ENCODE measurements around the gene PRKCD.

PRKCD gene

DNA sequence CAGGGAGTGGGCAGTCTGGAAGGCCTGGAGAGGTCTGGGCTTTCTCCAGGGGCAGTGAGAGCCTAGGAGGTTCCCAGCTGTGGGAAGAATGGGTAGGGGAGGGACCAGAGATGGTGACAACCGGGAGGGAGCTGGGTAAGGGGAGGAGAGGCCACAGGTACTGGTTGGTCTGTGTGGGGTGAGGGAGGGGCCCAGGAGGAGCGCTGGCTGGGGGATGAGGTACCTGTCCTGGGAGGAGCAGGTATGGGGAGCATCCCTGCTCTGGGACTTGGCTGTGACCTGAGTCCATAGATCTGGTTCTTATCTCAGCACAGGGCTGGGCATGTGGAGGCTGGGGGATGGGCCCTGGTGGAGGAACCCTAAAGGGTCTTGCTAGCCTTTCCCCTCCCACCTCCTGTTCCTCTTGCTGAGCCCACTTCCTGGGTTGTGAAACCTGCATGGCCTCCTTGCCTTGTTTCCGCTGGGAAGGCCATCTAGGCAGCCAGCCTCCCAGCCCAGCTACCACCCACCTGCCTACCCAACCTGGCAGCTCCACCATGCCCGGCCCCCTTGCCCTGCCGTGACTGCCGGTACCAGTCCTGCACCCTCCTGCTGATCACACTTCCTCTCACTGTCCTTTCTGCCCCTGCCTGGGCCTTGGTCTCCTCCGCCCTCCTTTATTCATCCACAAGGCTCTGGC, 11.0 kb downstream of the PRKCD start:
- DNase-seq: no peak

DNA sequence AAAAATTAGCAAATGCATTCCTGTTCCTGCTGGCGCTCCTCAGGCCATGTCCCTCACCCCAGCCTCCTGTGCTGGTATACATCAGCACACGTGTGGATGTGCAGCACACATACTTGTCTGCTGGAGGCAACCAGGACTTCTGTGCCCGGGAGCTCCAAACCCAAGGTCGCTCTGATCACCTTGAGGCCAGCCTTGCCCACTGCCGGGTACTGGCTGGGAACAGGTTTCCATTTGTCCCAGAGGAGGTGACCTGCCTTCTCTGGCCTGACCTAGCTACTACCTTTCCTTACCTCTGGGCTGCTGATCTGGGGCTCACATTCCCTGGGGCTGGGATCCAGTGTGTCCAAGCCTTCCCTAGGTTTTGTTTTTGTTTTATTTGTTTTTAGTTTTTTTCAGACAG, 12.1 kb downstream of the PRKCD start:
- DNase-seq: no peak

DNA sequence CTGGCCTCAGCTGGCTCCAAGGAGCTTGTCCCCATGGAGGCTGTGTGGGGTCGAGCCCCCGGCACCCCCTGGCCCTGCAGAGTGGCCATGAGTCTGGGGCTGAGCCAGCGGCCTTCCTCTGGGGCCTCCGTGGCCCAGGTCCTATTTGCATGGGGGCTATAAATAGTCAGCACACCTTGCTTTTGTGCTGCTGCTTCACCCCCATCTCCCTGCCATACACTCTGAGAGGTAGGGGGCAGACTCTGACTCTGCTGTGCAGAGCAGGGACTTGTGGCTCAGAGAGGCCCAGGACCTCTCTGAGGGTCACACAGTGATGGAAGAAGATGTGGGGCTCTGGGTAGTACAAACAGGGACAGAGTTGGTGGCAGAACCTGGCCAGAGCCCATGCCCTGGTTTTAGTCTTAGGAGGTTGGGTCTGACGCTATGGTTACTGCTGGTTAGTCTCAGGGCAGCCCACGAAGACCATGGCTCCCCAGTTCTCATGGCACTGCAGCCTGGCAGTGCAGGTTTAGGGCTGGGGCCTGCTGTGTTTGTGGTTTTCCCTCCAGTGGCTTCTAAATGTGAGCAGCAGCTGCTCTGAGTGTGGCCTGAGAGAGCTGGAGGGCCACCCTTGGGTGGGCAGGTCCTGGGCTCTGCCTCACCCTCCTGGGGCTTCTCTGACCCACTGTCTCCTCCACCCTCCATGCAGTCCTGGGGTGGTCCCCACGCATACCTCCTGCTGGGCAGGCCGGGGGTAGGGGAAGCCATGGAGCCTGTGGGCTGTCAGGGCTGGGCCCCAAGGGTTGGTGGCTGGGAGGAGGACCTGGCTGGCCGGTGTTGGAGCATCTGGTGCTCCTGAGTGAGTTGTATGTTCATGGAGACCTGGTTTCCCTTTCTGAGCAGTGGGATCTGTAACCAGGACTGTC, 13.6 kb downstream of the PRKCD start:
- no peak for DNase-seq

DNA sequence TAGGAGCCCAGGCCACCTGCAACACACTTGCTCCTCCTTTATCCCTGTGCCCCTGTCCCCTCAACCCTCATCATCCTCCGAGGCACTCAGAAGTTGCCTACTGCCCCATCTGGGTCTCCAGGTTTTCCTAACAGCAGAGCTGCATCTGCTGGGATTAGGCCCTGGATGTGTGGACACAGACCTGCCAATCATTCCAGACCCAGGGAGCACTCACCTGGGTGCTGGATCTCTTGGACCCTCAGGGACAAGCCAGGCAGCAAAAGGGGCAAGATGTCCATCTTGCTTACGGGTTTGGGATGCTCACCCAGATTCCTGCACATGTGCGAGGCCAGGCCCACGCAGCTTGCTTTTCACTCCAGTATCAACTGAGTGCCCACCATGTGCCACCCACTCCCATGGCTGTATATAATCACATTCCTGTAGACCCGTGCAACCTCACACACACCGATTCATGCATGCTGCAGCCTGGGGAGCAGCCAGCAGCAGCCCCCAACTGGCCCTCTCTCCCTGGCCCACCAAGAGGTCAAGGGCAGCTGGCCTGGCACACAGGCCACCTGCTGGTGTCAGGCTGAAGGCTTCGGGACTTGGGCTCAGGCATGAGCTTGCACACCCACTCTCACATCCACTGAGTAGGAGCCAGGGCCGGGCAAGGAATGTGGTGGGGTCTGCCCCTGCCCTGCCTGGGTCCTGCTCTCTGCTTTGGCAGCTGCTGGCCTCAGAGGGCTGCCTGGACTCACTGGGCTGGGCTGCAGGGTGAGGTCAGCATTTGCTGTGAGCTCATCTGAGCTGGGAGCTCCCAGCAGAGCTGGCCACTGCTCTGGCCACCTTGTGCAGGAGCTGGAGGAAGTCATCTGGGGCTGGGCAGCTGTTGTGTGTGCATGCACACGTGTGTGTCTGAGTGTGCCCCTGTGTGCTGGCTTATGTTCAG, 14.9 kb downstream of the PRKCD start:
- DNase-seq: no peak

DNA sequence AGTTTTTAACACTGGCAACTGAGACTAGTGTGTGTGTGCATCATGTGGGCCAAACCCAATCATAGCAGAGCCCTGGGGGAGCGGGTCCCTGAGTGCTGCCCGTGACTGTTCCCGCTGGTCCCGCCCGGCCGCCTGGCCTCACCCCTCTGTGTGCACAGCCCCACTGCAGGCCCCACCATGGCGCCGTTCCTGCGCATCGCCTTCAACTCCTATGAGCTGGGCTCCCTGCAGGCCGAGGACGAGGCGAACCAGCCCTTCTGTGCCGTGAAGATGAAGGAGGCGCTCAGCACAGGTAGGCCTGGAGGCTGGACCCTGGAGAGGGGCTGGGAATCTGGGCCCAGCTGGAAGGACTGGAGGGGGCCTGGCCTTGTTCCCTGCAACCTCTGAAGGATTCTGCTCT, 17.2 kb downstream of the PRKCD start:
- no peak for DNase-seq

DNA sequence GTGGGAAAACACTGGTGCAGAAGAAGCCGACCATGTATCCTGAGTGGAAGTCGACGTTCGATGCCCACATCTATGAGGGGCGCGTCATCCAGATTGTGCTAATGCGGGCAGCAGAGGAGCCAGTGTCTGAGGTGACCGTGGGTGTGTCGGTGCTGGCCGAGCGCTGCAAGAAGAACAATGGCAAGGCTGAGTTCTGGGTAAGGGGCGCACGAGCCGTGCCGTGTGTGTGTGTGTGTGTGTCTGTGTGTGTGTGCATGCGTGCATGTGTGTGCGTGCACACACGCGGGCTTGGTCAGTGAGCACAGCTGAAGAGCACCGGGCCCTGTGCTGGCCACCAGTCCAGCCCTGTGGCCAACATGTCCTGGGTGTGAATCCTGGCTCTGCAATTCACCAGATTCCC, 18.6 kb downstream of the PRKCD start:
- DNase-seq: no peak

DNA sequence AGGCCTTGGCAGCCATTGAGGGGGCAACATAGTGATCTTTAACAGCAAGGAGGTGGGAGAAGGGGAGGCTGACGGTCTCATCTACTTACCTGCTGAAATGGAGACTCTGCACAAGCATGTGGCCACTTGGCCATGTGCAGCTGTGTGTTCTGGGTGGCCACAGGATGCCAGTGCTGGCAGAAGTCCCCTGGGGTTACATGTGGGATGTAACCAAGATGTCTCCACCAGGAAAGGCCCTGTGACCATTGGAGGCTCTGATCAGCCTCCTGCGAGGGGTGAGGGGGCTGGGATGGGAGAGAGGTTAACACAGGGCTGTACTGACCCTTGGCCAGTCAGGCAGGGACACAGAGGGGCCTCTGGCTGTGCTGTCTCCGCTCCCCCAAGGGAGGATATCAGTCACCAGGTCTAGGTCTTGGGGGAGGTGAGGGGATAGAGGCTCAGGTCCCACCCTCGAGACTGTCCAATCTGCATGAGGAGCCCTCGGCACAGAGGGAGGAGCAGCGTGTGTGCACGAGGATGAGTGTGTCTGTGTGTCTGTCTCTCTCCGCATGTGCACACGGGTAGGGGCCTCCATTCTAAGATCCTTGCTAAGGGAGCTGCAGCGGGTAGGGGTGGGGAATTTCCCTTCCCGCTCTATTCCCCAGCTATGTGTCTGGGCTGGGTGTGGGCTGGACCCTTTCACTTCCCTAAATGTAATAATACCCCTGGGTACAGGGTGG, 19.5 kb downstream of the PRKCD start:
- DNase-seq: no peak

DNA sequence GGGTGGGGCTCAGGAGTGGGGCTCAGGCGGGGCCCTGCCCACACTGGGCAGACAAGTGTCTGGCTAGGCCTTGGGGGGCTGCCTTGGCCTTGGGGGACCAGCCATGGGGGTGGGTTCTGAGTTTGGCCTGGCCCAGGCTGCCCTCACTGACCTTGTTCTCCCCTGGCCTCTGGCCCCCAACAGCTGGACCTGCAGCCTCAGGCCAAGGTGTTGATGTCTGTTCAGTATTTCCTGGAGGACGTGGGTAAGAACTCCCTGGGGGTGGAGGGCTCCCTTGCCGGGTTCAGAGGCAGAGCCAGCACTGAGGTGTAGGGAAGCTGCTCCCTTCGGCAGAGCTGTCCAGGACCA, 20.0 kb downstream of the PRKCD start:
- no peak for DNase-seq

DNA sequence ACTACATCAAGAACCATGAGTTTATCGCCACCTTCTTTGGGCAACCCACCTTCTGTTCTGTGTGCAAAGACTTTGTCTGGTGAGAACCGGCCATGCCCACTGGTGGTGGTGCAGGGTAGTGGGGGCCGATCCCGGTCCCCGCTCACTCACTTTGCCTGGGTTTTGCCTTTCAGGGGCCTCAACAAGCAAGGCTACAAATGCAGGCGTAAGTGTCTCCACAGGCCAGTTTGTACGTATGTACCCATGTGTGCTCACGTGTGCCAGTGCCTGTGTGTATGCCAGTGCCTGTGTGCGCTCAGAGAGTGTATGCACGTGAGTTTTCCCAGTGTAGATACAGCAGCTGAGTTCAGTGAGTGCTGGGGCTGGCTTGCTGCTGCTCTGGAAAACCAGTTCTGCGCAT, 20.5 kb downstream of the PRKCD start:
- no peak for DNase-seq

DNA sequence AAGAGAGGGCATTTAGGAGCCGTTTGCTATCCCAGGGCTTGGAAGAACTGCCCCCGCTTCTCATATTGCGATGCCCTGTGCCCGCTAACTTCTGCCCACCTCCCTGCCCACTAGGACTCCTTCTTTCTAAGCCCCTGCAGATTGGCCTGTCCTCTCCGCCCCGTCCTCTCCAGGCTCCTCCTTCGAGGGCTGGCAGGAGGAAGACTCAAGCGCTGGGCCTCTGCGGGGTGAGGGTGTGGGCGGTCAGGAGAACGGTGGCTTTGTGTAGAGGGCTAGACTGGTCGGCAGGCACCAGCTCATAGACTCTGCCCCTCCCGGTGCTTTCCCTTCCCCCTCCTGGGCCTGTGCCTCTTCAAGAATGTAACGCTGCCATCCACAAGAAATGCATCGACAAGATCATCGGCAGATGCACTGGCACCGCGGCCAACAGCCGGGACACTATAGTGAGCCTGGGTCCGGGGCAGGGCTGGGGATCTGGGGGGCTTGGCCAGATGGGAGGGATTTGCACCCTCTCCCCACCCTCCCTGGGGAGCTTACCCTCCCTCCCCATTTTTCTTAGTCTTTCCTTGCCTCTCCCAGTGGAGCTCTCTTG, 21.9 kb downstream of the PRKCD start:
- DNase-seq: no peak

DNA sequence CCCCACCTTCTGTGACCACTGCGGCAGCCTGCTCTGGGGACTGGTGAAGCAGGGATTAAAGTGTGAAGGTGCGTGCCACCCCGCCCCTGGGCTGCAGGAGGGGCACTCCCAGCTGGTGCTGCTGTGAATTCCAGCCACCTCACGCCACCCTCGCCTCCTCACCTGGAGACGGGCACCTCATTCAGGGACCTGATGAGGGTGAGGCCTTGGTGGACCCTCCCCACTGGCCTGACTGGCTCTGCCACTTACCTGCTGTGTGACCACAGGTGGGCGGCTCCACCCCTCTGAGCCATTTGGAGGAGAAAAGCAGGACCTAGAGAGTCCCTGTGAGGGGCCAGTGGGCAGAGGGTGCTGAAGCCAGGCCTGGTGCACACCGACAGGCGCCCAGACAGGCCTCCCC, 22.5 kb downstream of the PRKCD start:
- no peak for DNase-seq

DNA sequence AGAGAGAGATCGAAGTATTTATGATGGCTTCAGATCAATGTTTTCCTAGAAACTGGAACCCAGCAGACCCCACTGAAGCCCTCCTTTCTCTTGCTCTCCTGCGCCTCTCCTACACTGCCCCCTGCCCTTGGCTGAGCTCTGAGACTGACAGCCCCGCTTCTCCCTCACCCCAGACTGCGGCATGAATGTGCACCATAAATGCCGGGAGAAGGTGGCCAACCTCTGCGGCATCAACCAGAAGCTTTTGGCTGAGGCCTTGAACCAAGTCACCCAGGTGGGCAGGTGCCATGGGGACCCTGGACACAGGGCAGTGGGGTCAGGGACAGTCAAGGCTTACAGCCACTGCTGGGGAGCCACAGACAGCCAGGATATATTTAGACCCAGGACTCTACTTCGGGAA, 23.7 kb downstream of the PRKCD start:
- DNase-seq: no peak

DNA sequence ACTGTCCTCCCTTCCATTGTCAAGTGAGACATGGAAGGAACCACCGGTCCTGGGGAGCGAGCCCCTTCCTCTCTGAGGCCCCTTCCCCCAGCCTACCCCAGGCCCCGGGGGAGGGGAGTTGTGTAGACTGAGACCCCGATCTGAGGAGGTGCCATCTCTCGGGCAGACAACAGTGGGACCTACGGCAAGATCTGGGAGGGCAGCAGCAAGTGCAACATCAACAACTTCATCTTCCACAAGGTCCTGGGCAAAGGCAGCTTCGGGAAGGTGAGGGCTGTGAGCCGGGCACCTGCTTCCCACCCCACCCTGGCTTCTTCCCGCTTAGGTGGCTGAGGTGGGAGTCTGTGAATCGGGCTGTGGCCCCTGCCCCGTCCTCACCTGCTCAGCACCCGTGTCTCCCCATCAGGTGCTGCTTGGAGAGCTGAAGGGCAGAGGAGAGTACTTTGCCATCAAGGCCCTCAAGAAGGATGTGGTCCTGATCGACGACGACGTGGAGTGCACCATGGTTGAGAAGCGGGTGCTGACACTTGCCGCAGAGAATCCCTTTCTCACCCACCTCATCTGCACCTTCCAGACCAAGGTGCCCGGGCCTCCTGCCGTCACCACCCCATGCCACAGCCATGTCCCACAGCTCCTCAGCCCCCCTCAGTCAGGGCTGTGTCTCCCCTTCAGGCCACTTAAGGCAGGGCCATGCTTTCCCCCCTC, 24.9 kb downstream of the PRKCD start:
- no peak for DNase-seq

DNA sequence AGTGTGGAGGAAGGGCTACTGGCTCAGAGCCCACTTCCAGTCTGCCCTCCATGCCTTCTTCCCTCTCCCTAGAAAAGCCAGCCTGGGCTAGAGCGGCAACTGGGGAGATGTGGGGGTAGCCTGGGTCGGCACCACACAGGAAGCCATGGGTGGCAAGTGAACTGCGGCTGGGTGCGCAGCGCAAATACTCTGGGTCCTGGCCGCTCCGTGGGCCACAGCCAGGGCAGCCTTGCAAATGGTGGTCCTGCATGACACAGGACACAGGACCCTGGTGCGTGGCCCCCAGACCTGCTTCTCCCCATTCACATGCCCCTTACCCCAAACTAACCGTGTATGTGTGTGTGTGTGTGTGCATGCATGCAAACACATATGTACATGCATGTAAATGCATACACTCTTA, 25.7 kb downstream of the PRKCD start:
- DNase-seq: no peak

DNA sequence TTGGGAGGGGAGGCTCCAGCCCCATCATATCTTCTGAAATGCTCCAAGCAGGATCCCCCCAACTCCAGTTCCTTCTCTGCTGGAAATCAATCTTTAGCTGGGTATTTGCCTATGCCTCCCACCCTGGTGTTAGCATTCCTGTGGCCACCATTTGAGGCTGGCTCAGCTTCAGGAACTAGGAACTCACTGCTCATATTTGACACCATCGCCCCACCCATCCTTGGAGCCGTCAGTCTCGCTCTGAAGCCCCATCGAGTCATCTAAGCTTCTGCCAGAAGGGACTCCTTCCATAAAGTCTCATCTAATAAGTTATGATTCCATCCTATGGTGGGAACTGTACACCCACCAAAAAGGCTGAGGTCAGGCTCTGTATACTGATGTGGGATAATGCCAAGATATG, 26.4 kb downstream of the PRKCD start:
- DNase-seq: no peak

DNA sequence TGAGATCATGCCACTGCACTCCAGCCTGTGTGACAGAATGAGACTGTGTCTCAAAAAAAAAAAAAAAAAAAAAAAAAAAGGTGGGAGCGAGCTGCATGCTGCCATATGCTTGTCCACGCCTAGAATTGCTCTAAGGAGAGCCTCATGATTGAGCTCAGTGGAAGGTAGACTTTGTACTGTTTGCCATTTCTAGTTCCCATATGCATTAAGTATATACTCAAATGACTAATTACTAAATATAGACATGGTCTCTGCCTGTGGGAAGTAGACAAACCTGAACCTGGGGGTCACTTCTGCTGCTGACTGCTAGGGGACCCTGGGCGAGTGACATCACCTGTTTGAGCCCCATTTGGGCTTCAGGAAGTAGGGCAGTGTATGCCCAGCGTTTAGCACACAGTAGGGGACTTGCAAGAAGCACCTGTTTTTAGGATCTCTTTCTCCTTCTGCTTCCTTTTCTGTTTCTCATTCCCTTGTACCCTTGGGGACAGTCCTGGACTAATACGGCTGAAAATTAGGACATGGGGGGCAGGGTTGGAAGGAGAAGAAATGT, 27.2 kb downstream of the PRKCD start:
- no peak for DNase-seq

DNA sequence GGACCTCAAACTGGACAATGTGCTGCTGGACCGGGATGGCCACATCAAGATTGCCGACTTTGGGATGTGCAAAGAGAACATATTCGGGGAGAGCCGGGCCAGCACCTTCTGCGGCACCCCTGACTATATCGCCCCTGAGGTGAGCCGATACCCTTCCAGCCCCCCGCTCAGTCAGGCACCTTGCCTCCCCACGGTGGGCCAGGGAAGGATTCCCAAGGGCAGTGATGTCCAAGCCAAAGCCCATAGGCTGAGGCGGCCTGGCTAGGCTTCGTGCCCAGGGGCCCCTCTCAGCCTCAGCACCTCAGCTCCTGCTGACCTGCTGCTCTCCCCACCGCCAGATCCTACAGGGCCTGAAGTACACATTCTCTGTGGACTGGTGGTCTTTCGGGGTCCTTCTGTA, 27.7 kb downstream of the PRKCD start:
- DNase-seq: no peak

DNA sequence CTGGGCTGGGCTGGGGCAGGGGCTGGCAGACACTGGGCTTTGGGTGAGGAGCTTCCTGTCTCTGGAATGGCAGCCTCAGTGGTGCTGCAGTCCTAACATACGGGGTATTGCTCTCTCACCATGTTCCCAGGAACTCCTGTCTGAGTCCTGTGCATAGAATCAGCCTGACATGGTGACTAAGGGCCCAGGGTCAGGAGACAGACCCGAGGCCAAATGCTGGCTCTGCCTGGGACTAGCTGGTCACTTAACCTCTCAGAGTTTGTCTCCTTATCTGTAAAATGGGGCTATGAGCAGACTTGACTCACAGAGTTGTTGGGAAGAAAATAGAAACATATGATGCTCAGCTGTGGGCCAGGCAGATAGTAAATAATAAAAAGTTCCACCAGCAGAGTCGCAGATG, 28.3 kb downstream of the PRKCD start:
- DNase-seq: no peak

DNA sequence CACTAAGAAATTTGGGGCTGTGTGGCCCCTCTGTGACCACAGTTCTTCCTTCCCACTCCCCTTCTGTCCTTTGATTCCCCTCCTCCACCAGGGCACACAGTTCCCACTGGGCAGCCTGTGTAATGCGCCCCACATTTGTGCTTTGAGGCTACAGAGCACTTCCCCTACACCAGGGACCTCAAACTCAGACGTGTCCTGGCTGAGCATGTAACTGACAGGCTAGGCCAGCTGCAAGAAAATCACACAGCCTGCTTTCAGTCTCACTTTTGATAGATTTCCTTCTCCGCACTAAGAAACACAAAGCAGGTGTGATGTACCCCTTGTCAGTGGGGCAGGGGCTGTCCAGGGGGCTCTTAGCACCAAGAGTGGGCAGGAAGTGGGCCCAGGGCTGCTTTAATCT, 29.6 kb downstream of the PRKCD start:
- no peak for DNase-seq

DNA sequence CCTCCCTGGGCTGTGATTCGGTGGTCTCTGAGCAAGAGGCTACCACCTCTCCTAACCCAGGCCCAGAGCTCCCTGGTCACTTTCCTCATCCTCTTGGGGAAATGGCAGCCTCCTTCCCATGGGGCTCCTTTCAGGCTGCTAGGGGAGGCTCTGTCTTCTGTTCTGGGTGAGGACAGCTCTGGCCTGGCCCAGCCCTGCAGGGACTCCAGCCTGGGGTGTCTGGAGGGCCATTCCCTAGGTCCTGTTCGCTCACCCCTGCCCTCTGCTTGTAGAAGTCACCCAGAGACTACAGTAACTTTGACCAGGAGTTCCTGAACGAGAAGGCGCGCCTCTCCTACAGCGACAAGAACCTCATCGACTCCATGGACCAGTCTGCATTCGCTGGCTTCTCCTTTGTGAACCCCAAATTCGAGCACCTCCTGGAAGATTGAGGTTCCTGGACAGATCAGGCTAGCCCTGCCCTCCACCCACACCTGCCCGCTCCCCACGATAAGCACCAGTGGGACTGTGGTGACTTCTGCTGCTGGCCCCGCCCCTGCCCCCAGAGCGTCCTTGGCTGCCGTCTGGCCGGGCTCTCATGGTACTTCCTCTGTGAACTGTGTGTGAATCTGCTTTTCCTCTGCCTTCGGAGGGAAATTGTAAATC, 30.9 kb downstream of the PRKCD start:
- DNase-seq: no peak

DNA sequence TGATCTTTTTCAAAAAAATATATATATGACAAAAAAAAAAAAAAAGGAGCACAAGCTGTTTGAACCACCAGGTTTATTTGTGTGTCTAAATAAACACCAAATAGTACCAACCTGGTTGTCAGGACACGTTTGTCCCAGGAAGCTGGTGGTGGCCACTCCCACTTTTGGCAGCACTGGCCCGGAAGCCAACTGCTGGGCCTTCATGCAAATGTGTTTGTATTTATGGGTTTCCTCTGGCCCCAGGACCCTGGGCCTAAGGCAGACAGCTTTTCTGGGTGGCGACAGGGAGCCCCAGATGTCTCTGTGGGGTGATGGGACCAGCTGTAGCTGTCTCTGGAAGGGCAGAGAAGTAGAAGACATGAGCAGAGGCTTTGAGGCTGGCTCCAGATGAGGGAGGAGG, 31.6 kb downstream of the PRKCD start:
- DNase-seq: no peak

All from NCI-H446 treated with DMSO at 0.1 percent for 48 hours (cell line).